SH-SY5Y (cell line): Measurements from ENCODE around the gene PYDC1.

Experiments used
- GATA2 ChIP-seq: IDR thresholded peaks from 2 replicates; pipeline ENCODE4 v1.6.1; 2011; ENCODE audit warnings: mild to moderate bottlenecking, low read depth, low read length
- GATA3 ChIP-seq: IDR thresholded peaks from 2 replicates; pipeline ENCODE4 v1.6.1; 2011; ENCODE audit warnings: low read depth, mild to moderate bottlenecking, low read length, moderate library complexity

GRCh38 chr16:31200821-31201568 lies 15.9 kb downstream of the PYDC1 start:
- TF ChIP-seq GATA3 (no peak), GATA2 (no peak)
